ENCODE data around the gene NOXA1. TPM values are rescaled to one million over a fixed set of nuclear protein-coding genes. Genes with fewer than 3 reads are reported as not detected.

NOXA1 gene
- total RNA-seq, 4 donors from 2014 or later, result 1.1 to 4.2 (median 3.0) TPM

- peaks cover 30% of the 10 kb centered on the region for H3K27me3 ChIP-seq
- no peak overlapping the region for H3K27ac ChIP-seq
- no peak overlapping the region for H3K4me3 ChIP-seq
- ATAC-seq, result no peak
- no peak for TF ChIP-seq POLR2AphosphoS5 (IDR thresholded peaks at IDR 0.05)
- no peak for TF ChIP-seq EP300 (IDR thresholded peaks at IDR 0.05)
- TF ChIP-seq, protein P1, sequence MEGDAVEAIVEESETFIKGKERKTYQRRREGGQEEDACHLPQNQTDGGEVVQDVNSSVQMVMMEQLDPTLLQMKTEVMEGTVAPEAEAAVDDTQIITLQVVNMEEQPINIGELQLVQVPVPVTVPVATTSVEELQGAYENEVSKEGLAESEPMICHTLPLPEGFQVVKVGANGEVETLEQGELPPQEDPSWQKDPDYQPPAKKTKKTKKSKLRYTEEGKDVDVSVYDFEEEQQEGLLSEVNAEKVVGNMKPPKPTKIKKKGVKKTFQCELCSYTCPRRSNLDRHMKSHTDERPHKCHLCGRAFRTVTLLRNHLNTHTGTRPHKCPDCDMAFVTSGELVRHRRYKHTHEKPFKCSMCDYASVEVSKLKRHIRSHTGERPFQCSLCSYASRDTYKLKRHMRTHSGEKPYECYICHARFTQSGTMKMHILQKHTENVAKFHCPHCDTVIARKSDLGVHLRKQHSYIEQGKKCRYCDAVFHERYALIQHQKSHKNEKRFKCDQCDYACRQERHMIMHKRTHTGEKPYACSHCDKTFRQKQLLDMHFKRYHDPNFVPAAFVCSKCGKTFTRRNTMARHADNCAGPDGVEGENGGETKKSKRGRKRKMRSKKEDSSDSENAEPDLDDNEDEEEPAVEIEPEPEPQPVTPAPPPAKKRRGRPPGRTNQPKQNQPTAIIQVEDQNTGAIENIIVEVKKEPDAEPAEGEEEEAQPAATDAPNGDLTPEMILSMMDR (IDR thresholded peaks at IDR 0.05), result no peak
- no peak for TF ChIP-seq POLR2A (IDR thresholded peaks at IDR 0.05)
- peaks cover 0 to 10% (median 0%) of the 10 kb centered on the region in 3 donors for H3K4me1 ChIP-seq
- H3K9me3 ChIP-seq, result no peaks in the 10 kb centered on the region
- WGBS, 2 donors (ENCODE audit: low coverage in 1 of 2), result 12 to 15% methylated on average over 4 to 5 of the region's 34 CpGs
- no peaks in the 10 kb centered on the region for H3K36me3 ChIP-seq
Measured at GRCh38 chr9:137429974-137430722, 7.0 kb downstream of the NOXA1 start.

DNA sequence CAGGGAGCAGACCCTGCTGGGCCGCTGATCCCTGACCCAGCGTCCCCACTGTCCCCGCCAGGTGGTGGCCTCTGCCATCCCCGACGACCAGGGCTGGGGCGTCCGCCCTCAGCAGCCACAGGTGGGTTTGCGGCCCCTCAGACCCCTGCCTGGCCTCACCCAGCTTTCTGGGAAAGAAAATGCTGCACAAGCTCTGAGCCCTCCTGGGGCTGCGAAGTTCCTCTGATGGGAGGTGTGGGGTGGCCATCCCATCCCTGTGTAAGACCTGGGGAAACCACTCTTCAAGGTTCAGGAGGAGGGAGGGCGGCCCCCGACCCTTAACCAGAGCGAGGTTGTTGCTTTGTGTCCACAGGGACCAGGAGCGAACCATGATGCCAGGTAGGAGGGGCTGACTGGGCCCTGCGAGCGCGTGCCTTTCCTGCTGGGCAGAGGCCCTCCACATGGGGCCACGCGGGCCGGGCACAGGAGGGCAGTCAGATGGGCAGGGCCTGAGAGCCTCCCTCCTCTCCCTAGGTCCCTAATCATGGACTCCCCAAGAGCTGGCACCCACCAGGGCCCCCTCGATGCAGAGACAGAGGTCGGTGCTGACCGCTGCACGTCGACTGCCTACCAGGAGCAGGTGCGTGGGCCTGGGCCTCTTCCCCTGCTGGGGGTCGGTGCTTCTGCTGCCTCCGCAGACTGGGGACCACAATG lies 7.7 kb downstream of the NOXA1 start:
- no peak for ATAC-seq
- 80% methylated on average over 1 of the region's 27 CpGs; no CpG with 5 or more reads in 1 of the 2 donors for WGBS, 2 donors (ENCODE audit: low coverage in 1 of 2)
- TF ChIP-seq EP300 (IDR thresholded peaks at IDR 0.05) (no peak), POLR2AphosphoS5 (IDR thresholded peaks at IDR 0.05) (no peak), POLR2A (IDR thresholded peaks at IDR 0.05) (no peak)
- TF ChIP-seq, protein P1 (IDR thresholded peaks at IDR 0.05), result no peak
- peaks cover 0 to 13% (median 0%) of the 10 kb centered on the region in 3 donors for H3K4me1 ChIP-seq
- no peak overlapping the region for H3K4me3 ChIP-seq
- no peaks in the 10 kb centered on the region for H3K9me3 ChIP-seq
- H3K27ac ChIP-seq, result no peak overlapping the region
- H3K27me3 ChIP-seq, result peaks cover 37% of the 10 kb centered on the region
- H3K36me3 ChIP-seq, result no peaks in the 10 kb centered on the region

- ATAC-seq, result no peak
- Histone ChIP-seq H3K27me3 (peaks cover 43% of the 10 kb centered on the region), H3K4me1 (peaks cover 0 to 19% (median 0%) of the 10 kb centered on the region in 3 donors), H3K27ac (no peak overlapping the region), H3K9me3 (no peaks in the 10 kb centered on the region), H3K4me3 (no peak overlapping the region), H3K36me3 (no peaks in the 10 kb centered on the region)
- TF ChIP-seq POLR2AphosphoS5 (IDR thresholded peaks at IDR 0.05), result no peak
- no CpG with 5 or more reads among the region's 21 CpGs for WGBS, 2 donors (ENCODE audit: low coverage in 1 of 2)
Measured at GRCh38 chr9:137431416-137431931, 8.3 kb downstream of the NOXA1 start.

- no peak for TF ChIP-seq POLR2AphosphoS5 (IDR thresholded peaks at IDR 0.05)
- Histone ChIP-seq H3K9me3 (no peaks in the 10 kb centered on the region), H3K27me3 (peaks cover 57% of the 10 kb centered on the region), H3K36me3 (no peaks in the 10 kb centered on the region), H3K4me1 (peaks cover 0 to 20% (median 0%) of the 10 kb centered on the region in 3 donors), H3K27ac (no peak overlapping the region), H3K4me3 (no peak overlapping the region)
- 90% methylated on average over 2 of the region's 20 CpGs; no CpG with 5 or more reads in 1 of the 2 donors for WGBS, 2 donors (ENCODE audit: low coverage in 1 of 2)
- ATAC-seq, result no peak
Measured at GRCh38 chr9:137432687-137433348, 9.6 kb downstream of the NOXA1 start.

GRCh38 chr9:137433349-137433915 lies 10.2 kb downstream of the NOXA1 start:
- peaks cover 63% of the 10 kb centered on the region for H3K27me3 ChIP-seq
- H3K4me3 ChIP-seq, result no peak overlapping the region
- no peaks in the 10 kb centered on the region for H3K36me3 ChIP-seq
- H3K27ac ChIP-seq, result no peak overlapping the region
- no peak for TF ChIP-seq POLR2AphosphoS5 (IDR thresholded peaks at IDR 0.05)
- no peak for TF ChIP-seq EP300 (IDR thresholded peaks at IDR 0.05)
- no peak for ATAC-seq
- WGBS, 2 donors (ENCODE audit: low coverage in 1 of 2), result no CpG with 5 or more reads among the region's 19 CpGs
- H3K4me1 ChIP-seq, result peaks cover 0 to 20% (median 0%) of the 10 kb centered on the region in 3 donors
- no peaks in the 10 kb centered on the region for H3K9me3 ChIP-seq

GRCh38 chr9:137433916-137434431 lies 10.8 kb downstream of the NOXA1 start:
- whole genome bisulfite sequencing, 2 donors (ENCODE audit: low coverage in 1 of 2), result no CpG with 5 or more reads among the region's 26 CpGs
- no peaks in the 10 kb centered on the region for H3K36me3 ChIP-seq
- no peak overlapping the region for H3K4me3 ChIP-seq
- TF ChIP-seq EP300 (IDR thresholded peaks at IDR 0.05) (no peak), POLR2A (IDR thresholded peaks at IDR 0.05) (no peak), POLR2AphosphoS5 (IDR thresholded peaks at IDR 0.05) (no peak)
- TF ChIP-seq, protein P1 (IDR thresholded peaks at IDR 0.05), result no peak
- H3K27me3 ChIP-seq, result peaks cover 67% of the 10 kb centered on the region
- peaks cover 0 to 20% (median 0%) of the 10 kb centered on the region in 3 donors for H3K4me1 ChIP-seq
- no peak for ATAC-seq
- H3K27ac ChIP-seq, result no peak overlapping the region
- no peaks in the 10 kb centered on the region for H3K9me3 ChIP-seq
